NOMO-1 treated with dmso at 0.1 percent for 144 hours (cell line): ENCODE results near the gene CLMN.
"Not testable (repeated sequence)": the region's sequence is repeated elsewhere in the genome, so short reads cannot be mapped to it uniquely, and the experiment has no call there.

Experiments used
- DNase-seq: peaks from one replicate; lab custom pipeline; 2025; ENCODE audit not compliant: unreplicated experiment; lab: John Stamatoyannopoulos, UW

Gene CLMN

DNA sequence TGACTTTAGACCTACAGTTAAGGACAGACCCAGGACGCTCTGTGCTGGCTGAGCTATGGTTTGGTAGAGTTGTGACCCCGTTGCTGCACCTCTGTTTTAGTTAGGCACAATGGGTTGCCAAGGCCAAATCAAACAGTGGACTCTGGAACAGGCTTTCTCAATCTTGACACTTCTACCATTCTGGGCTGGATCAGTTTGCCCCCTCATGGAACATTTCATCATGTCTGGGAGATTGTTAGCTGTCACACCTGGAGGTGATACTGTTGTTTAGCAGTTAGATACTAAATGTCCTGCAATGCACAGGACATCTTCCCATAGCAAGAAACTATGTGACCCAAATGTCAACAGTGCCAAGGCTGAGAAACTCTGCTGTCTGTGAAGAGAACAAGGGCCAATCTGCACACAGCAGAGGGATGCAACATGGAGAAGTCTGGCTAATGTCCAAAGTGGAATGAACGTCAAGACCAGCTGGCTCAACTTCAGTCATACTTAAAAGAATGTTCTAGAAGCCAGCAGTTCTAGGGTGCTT lies 96.8 kb downstream of the CLMN start:
- no peak for DNase-seq

GRCh38 chr14:95222151-95222631 lies 97.5 kb downstream of the CLMN start:
- no peak for DNase-seq

GRCh38 chr14:95221531-95221930 lies 98.2 kb downstream of the CLMN start:
- no peak for DNase-seq

DNA sequence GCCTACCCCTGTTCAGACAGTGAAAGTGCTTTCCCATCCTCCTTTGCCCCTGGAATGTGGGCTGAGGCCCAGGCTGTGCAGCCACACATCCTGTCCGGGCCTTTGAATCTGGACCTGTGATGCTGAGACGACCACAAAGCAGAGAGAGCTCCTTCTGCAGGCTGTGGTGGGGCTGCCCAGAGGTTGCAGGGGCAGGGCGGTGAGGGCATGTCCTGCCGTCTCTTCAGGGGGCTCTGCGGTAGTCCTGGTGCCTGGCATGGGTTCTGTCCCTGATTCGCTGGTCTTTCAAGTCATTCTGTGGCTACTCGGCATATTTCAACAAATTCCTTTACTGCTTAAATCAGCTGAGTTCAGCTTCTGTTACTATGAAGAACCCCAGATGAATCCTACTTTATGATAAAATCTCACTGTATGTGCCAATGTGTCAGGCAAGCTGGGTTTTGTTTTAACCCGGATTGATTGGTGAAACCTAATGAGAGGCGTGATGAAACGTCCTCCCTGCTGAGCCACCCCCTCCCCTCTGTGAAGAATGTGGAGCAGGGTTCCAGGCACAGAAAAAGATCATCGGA lies 99.0 kb downstream of the CLMN start:
- DNase-seq: no peak

- DNase-seq: no peak
Observed at GRCh38 chr14:95218472-95219193, 101.1 kb downstream of the CLMN start.

DNA sequence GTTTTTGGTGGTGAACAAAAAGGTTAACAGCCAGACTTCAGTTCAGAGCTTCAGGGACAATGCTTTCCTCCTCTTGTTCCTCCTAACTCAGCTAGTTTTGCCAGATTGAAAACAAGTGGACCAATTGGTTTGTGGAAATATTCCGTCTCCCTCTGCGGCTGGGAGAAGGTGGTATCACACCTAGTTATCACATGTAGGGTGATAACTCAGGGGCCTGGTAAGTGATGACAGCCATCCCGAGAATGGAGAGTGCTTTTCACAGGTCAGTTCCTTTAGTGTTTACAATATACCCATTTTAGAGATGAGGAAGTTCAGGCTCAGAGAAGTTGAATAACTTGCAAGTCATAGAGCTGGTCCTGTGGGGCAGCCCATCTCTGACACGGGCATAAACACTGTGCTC lies 101.7 kb downstream of the CLMN start:
- DNase-seq: no peak

DNA sequence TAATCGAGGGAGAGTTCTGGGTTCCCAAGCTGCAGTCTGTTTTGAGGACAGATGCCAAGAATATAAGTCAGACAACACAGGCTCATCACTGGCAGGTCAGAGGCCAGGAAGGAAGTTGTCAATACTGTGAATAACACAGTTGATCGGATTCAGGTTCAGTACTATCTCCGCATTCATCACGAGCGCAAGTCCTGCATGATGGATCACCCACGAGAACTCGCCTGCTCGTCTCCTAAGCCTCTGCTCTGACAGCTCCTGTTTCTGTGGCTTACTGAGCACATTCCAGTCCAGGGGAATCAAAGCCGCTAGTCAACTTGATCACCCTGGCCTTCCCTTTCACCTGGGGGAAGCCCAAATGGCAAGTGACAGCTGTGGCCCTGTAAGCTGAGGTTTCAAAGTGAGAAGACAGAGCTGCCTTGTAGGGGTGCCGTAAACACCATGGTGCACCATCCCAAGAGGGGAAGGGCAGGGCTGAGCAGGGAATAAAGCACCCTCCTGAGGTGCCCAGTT lies 102.3 kb downstream of the CLMN start:
- no peak for DNase-seq

GRCh38 chr14:95216008-95216407 lies 103.7 kb downstream of the CLMN start:
- DNase-seq: no peak

- DNase-seq: no peak
Observed at GRCh38 chr14:95215094-95215725, 104.5 kb downstream of the CLMN start.

GRCh38 chr14:95213774-95214173 lies 105.9 kb downstream of the CLMN start:
- DNase-seq: no peak

GRCh38 chr14:95211721-95212504 lies 107.8 kb downstream of the CLMN start:
- DNase-seq: no peak

- no peak for DNase-seq
Observed at GRCh38 chr14:95210699-95211098, 109.0 kb downstream of the CLMN start.

DNA sequence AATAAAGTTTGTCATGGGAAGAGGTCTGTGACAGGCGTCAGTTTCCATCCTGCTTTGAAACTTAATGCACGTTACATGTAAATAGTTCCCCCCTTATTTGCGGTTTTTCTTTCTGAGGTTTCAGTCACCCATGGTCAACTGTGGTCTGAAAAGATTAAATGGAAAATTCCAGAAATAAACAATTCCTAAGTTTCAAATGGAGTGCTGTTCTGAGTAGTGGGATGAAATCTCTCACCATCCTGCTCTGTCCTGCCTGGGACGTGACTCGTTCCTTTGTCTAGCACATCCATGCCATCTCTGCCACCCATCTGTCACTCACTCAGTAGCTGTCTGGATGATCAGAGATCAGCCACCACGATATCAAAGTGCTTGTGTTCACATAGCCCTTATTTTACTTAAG lies 111.1 kb downstream of the CLMN start:
- DNase-seq: no peak

DNA sequence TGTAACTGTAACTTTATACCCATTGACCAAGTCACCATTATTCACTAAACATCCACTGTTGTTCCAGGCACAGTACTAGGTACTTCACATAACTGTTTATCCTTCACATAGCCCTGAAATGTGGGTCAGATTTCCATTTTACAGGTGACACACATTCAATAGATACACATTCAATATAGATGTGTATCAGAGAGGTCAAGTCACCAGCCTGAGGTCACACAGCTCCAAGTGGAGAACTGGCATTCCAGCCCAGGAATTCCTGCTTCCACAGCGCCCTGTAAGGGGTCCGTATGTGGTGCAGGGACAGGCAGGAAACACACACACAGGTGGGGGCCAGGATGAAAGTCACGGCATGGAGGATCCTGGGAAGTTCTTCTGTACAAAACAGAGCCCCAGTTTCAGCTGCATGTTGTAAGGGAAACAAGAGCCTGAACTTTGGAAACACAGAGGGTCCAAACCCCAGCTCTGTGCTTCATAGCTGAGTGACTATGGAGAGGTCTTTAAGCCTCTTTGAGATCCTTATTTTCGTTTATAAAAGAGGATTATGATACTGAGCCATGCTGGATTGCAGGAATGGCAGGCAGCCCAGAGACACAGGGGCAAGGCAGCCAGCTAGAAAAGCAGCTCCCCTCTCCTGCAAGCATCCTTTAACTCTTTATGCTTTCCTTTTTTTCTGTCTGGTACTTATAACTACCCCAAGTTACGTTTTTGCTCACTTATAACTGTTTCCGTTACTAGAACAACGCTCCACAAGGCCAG lies 112.1 kb downstream of the CLMN start:
- DNase-seq: no peak

GRCh38 chr14:95206534-95206933 lies 113.2 kb downstream of the CLMN start:
- no peak for DNase-seq

DNA sequence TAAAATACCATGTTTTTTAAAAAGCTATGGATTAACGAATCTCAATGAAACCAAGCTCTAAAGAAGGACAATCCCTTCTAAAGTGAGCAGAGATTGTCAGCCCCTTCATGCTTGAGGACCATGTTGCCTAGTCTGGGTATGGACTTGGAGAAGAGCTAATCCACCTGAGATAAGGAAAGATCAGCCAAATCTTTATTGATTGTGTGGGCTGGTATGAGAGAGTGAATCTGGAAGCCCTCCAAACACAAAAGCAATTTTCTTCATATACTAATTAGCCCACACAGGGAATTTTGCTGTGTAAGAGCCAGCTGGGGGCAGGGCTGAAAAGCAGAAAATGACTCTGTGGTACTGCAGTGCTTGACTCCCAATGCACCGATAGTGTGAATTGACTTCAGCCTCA lies 115.0 kb downstream of the CLMN start:
- DNase-seq: no peak

- DNase-seq: not testable (repeated sequence)
Observed at GRCh38 chr14:95201745-95202144, 118.0 kb downstream of the CLMN start.

DNA sequence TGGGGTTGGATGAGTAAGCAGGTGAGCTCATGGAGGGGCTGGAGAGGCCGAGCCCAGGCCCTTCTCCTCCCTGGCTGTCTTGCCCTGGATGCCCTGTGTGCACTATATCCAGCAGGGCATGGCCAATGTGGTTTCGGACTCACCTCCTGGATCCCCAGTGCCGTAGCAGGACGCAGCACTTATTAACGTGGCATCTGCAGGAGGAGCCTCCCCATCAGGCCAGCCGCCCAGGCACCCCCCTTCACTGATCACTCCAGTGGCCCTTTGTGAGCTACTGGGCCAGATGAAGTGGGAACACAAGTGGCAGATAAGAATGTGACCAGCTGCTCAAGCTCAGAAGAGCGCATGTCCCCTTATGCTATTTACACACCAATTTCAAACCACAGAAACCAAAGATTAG lies 119.3 kb downstream of the CLMN start:
- no peak for DNase-seq

DNA sequence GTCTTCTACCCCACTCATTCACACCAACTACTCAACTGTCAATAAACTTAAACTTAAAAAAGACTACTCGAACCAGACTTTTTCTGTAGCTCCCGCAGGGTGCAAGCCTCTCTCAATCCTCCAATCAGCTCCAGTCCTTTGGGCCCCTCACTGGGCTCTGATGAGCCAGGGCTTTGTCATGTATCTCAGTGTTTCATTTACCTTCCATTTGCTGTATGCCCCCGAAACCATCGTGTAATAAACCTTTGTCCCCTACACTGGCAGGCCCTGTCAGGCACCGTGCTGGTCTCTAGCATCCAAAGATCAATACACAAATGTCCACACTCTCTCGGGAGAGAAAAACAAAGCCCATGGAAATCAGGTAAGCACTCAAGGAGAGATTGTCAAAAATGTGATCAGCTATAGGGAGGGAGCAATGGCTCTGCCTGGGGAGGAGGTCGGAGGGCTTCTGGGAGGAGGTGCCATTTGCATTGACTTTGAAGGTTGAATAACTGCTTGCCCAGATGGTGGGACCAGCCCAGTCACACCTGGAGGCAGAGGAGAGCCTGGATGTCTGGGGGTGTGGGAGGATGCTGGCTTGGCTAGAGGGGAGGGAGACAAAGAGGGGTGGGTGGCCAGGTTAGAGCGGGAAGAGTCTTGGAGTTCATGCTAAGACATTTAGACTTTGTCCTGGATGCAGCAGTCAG lies 120.3 kb downstream of the CLMN start:
- no peak for DNase-seq

- DNase-seq: no peak
Observed at GRCh38 chr14:95198320-95198719, 121.4 kb downstream of the CLMN start.
